ENCODE measurements around the gene KNDC1.

The KNDC1 gene

DNA sequence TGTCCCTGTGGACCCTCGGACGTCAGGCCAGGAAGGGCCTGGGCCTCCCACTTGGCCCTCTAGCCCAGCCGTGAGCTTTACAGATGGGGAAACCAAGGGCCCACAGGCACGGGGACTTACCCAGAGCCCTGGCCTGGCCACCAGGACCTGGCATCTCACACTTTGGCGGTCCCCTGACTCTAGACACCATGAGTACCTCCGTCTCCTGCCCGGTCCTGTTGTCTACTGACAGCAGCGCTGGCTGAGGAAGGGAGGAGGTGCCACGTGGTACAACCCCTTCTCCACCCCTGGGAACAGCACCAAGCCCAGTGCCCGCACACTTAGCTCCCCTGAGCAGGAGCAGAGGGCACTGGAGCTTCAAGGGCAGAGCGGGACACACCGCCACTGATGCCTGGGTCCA lies 46.2 kb upstream of the KNDC1 start:
- DNase-seq (ENCODE audit: low read depth in 1 of 2, low spot score in 1 of 2): no peak
- H3K4me3 ChIP-seq (replicated peaks; ENCODE audit: insufficient read depth, low read length): no peak overlapping the region
- H3K27ac ChIP-seq (replicated peaks): no peak overlapping the region
- H3K27me3 ChIP-seq (ENCODE audit: insufficient read depth, poor library complexity, severe bottlenecking): no peaks in the 10 kb centered on the region
- TF ChIP-seq SPI1 (IDR thresholded peaks at IDR 0.05; ENCODE audit: borderline replicate concordance, low read depth) (no peak), GABPA (IDR thresholded peaks at IDR 0.05; ENCODE audit: low read depth) (no peak), POLR2AphosphoS5 (IDR thresholded peaks at IDR 0.05; ENCODE audit: low read depth) (no peak)
- TF ChIP-seq, protein P1, sequence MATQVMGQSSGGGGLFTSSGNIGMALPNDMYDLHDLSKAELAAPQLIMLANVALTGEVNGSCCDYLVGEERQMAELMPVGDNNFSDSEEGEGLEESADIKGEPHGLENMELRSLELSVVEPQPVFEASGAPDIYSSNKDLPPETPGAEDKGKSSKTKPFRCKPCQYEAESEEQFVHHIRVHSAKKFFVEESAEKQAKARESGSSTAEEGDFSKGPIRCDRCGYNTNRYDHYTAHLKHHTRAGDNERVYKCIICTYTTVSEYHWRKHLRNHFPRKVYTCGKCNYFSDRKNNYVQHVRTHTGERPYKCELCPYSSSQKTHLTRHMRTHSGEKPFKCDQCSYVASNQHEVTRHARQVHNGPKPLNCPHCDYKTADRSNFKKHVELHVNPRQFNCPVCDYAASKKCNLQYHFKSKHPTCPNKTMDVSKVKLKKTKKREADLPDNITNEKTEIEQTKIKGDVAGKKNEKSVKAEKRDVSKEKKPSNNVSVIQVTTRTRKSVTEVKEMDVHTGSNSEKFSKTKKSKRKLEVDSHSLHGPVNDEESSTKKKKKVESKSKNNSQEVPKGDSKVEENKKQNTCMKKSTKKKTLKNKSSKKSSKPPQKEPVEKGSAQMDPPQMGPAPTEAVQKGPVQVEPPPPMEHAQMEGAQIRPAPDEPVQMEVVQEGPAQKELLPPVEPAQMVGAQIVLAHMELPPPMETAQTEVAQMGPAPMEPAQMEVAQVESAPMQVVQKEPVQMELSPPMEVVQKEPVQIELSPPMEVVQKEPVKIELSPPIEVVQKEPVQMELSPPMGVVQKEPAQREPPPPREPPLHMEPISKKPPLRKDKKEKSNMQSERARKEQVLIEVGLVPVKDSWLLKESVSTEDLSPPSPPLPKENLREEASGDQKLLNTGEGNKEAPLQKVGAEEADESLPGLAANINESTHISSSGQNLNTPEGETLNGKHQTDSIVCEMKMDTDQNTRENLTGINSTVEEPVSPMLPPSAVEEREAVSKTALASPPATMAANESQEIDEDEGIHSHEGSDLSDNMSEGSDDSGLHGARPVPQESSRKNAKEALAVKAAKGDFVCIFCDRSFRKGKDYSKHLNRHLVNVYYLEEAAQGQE (IDR thresholded peaks at IDR 0.05; ENCODE audit: insufficient replicate concordance, low read depth): no peak
- TF ChIP-seq, protein P2, sequence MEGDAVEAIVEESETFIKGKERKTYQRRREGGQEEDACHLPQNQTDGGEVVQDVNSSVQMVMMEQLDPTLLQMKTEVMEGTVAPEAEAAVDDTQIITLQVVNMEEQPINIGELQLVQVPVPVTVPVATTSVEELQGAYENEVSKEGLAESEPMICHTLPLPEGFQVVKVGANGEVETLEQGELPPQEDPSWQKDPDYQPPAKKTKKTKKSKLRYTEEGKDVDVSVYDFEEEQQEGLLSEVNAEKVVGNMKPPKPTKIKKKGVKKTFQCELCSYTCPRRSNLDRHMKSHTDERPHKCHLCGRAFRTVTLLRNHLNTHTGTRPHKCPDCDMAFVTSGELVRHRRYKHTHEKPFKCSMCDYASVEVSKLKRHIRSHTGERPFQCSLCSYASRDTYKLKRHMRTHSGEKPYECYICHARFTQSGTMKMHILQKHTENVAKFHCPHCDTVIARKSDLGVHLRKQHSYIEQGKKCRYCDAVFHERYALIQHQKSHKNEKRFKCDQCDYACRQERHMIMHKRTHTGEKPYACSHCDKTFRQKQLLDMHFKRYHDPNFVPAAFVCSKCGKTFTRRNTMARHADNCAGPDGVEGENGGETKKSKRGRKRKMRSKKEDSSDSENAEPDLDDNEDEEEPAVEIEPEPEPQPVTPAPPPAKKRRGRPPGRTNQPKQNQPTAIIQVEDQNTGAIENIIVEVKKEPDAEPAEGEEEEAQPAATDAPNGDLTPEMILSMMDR (IDR thresholded peaks at IDR 0.05; ENCODE audit: insufficient read depth, low read length): no peak

DNA sequence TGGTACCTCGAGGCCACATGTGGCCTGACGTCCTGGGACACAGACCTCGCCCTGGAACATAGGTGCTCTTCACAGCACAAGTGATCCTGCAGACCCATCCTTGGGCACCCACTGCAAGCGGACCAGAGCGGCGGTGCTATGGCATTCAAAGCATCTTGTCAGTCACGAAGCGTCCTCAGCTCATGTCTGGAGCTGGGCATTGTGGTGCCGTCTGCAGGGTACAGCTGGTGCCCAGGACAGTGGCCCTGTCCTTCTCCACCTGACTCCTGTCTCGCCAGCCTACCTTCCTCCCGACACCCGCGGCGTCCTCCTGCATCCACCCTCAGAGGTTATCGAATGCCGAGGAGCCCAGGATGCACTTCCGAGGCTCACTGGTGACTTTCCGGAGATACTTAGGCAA lies 45.8 kb upstream of the KNDC1 start:
- no peaks in the 10 kb centered on the region for H3K27me3 ChIP-seq (ENCODE audit: insufficient read depth, poor library complexity, severe bottlenecking)
- no peak overlapping the region for H3K4me3 ChIP-seq (replicated peaks; ENCODE audit: insufficient read depth, low read length)
- H3K27ac ChIP-seq (replicated peaks): no peak overlapping the region
- TF ChIP-seq, protein P2 (IDR thresholded peaks at IDR 0.05; ENCODE audit: insufficient read depth, low read length): no peak
- TF ChIP-seq GABPA (IDR thresholded peaks at IDR 0.05; ENCODE audit: low read depth): no peak
- TF ChIP-seq, protein P1 (IDR thresholded peaks at IDR 0.05; ENCODE audit: insufficient replicate concordance, low read depth): no peak
- TF ChIP-seq POLR2AphosphoS5 (IDR thresholded peaks at IDR 0.05; ENCODE audit: low read depth): no peak
- no peak for TF ChIP-seq SPI1 (IDR thresholded peaks at IDR 0.05; ENCODE audit: borderline replicate concordance, low read depth)
- no peak for DNase-seq (ENCODE audit: low read depth in 1 of 2, low spot score in 1 of 2)

DNA sequence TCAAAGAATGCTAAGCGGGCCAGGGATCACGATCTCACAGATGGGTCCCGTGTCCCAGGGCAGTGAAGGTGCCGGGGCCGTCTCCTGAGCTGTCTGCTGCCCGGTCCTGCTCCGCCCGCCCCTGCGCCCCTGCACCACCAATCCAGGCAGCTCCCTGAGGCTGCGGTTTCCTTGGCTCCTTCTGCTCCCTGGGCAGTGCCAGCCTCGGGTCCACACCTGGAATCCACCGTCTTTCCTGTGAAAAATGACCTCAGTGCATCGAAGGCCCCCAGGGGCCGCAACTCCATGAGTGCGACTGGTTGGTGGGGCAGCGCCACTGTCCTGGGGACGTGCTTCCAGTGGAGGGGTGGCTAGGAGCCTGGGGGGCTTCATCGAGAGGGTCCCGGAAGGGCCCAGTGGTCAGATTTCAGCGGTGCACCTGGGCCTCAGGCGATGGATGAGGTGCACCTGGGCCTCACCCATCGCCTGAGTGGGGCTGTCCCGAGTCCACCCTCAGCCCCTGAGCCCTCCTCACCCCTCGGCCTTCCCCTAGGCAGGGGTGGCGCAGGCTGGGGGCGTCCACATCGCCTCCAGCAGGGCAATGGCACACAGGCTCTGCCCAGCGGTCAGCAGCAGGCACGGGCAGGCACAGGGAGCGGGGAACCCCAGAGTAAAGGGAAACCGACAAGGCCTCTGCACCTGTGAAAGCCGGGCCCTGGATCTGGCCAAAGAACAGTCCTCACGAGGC lies 45.1 kb upstream of the KNDC1 start:
- Histone ChIP-seq H3K27me3 (ENCODE audit: insufficient read depth, poor library complexity, severe bottlenecking) (no peaks in the 10 kb centered on the region), H3K4me3 (replicated peaks; ENCODE audit: insufficient read depth, low read length) (no peak overlapping the region), H3K27ac (replicated peaks) (no peak overlapping the region)
- TF ChIP-seq, protein P1 (IDR thresholded peaks at IDR 0.05; ENCODE audit: insufficient replicate concordance, low read depth): no peak
- no peak for TF ChIP-seq SPI1 (IDR thresholded peaks at IDR 0.05; ENCODE audit: borderline replicate concordance, low read depth)
- TF ChIP-seq, protein P2 (IDR thresholded peaks at IDR 0.05; ENCODE audit: insufficient read depth, low read length): no peak
- no peak for TF ChIP-seq POLR2AphosphoS5 (IDR thresholded peaks at IDR 0.05; ENCODE audit: low read depth)
- no peak for TF ChIP-seq GABPA (IDR thresholded peaks at IDR 0.05; ENCODE audit: low read depth)
- no peak for DNase-seq (ENCODE audit: low read depth in 1 of 2, low spot score in 1 of 2)
